Measurements from ENCODE around the gene UNK.

DNA sequence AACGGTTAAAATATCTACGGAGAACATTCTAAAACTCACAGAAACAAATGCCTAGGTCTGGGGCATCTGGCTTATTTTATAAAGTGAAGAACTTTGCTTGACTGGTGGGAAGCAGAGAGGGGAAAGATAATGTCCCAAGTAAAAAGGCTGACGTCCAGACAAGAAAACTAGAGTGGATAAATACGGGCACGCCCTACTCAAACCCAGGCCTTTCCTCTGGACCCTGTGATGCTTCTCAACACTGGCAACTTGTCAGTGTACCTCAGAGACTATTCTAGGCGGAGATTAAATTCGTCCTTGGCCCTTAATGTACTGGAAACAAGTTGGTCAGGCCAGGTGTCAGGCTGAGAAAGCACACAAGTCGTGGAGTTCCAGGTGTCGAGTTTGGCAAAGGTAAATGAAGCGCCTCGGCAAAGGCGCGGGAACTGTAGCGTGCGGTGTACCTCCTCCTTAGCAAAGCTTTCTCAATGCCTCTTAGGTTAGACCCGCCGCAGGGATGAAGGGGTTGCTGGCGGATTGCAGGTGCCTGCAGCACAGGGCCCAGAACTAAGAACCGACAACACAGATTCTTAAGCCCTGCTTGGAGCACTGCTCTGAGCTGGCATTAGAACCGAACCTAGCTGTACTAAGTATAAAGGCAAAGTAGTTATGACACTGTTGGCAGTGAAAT, 668 bp upstream of the UNK start:
- TF ChIP-seq, protein P1, sequence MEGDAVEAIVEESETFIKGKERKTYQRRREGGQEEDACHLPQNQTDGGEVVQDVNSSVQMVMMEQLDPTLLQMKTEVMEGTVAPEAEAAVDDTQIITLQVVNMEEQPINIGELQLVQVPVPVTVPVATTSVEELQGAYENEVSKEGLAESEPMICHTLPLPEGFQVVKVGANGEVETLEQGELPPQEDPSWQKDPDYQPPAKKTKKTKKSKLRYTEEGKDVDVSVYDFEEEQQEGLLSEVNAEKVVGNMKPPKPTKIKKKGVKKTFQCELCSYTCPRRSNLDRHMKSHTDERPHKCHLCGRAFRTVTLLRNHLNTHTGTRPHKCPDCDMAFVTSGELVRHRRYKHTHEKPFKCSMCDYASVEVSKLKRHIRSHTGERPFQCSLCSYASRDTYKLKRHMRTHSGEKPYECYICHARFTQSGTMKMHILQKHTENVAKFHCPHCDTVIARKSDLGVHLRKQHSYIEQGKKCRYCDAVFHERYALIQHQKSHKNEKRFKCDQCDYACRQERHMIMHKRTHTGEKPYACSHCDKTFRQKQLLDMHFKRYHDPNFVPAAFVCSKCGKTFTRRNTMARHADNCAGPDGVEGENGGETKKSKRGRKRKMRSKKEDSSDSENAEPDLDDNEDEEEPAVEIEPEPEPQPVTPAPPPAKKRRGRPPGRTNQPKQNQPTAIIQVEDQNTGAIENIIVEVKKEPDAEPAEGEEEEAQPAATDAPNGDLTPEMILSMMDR (IDR thresholded peaks at IDR 0.05), result no peak
- TF ChIP-seq POLR2A (IDR thresholded peaks at IDR 0.05), result no peak
